GM12801 (cell line): Measurements from ENCODE around the gene OR2T29.
"Not testable (repeated sequence)": the region's sequence is repeated elsewhere in the genome, so short reads cannot be mapped to it uniquely, and the experiment has no call there.

Experiments used
- CTCF ChIP-seq: IDR thresholded peaks from one replicate; pipeline ENCODE4 v1.5.1; 2011; ENCODE audit warnings: control low read depth; ENCODE audit not compliant: insufficient read length; ENCODE audit errors: extremely low read depth

Gene OR2T29

GRCh38 chr1:248590055-248590454 is 27.5 kb upstream of the OR2T29 start:
- TF ChIP-seq CTCF, result no peak

GRCh38 chr1:248589334-248589733 is 26.8 kb upstream of the OR2T29 start:
- no peak for TF ChIP-seq CTCF

- no peak for TF ChIP-seq CTCF
Observed at GRCh38 chr1:248585266-248585665, 22.7 kb upstream of the OR2T29 start.

- TF ChIP-seq CTCF, result no peak
Observed at GRCh38 chr1:248576260-248576980, 13.8 kb upstream of the OR2T29 start.

- not testable (repeated sequence) for TF ChIP-seq CTCF
Observed at GRCh38 chr1:248574657-248575056, 12.1 kb upstream of the OR2T29 start, which contains the start of gene OR2T34. Gene OR2T34, minus strand, starts transcription at chr1:248574757. Its CDS starts 0 bp downstream, at chr1:248574757.

- TF ChIP-seq CTCF, result no peak
Observed at GRCh38 chr1:248521856-248522255, 40.7 kb downstream of the OR2T29 start.

GRCh38 chr1:248507773-248508172 is 54.8 kb downstream of the OR2T29 start, which contains the start of gene OR2G6:
Gene OR2G6, plus strand, starts transcription at chr1:248508073. Its CDS starts 13,574 bp downstream, at chr1:248521647.
- not testable (repeated sequence) for TF ChIP-seq CTCF
